NOMO-1 treated with DMSO at 0.1 percent for 48 hours (cell line): ENCODE data around the gene CHRM3.
A peak's percentile ranks its signal among the peaks of the same experiment; 100 is the strongest.
"Not testable (repeated sequence)": the region's sequence is repeated elsewhere in the genome, so short reads cannot be mapped to it uniquely, and the experiment has no call there.

Source experiments
- DNase-seq: peaks from one replicate; lab custom pipeline; 2025; ENCODE audit not compliant: unreplicated experiment; lab: John Stamatoyannopoulos, UW

CHRM3 gene

DNA sequence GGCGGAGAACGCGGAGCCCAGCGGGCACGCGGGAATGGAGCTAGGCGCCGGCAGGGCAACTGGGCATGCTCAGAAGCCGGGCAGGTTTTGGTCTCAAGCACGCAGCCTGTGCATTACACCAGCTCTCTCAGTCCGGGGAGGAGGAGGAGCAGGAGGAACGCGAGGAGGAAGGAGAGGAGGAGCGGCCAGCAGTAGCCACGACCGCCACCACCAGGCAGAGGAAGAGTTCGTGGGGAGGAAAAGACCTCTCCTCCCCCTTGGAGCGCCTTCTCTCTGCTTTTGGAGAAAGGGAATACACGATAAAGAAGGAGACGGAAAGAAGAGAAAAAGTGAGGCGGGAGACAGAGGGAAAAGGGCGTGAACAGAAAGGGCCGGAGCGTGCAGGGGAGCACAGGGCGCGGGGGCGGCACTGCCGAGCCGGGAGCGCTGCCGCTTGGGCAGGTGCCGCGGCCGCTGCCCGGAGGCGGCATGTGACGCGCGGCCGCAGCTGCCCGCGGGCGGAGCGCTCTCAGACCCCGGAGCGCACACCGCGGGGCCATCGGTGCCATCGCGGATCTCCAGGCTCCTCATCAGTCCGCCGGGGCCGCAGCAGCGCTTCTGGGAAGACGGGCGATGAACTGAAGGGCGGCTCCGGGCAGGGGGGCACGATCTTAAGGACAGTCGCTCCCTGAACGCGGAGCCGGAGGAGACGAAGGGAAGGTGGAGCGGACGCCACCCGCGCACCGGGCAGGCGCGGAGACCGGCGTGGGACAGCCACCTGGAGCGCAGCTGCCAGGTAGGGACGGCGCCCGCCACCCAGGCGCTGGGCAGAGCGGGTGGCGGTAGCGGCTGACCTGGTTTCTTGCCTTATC lies at the start of gene CHRM3:
CHRM3 (plus strand) TSS at position 116 of the 851 bp plus-strand sequence. CDS start 520,884 bp downstream, outside the sequence.
- DNase-seq: no peak

DNA sequence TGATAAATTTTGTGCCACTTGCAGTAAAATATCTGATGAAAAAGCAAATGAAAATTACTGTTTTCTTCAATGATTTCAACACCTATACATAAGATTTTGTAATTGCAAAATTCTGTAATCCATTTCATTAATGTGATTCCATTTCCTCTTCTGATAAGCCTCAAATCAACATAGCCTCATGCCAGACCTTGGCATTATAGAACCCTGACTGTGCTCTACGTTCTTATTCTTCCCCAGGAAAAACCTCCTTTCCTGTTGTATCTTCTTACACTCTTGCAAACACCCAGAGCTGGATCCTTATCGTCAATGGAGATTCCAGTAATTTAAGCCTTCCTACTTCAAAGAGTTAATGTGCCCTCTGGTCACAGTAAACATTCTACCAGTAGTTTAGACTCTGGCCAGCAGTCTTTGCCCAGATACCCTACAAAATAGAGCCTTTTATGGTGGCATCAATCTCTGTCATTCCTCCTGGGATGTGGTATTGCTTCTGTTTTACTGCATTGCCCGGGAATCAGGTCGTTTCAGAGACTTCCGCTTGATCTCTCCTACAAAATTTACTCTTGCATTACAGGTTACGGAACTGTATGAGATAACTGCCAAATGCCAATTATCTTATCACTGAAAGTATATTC lies 48.5 kb upstream of the CHRM3 start:
- no peak for DNase-seq

DNA sequence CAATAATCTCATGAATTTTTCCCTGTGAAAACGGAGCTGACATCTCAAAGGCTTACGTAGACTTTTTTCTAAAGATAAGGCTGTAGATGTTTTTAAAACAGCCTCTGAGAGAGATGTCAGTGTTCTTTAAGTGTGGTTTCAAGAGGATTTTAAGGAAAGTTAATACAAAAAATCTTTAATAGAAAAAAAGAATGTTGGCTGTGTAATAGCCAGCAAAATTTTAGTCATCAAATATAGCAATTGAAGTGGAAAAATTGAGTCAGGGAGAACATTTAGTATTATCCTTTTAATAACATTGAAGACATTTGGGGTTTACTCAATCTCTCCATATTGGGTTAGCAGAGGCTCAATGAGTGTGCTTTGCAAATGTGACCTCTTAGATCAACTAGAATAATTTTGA lies 38.6 kb upstream of the CHRM3 start:
- no peak for DNase-seq

DNA sequence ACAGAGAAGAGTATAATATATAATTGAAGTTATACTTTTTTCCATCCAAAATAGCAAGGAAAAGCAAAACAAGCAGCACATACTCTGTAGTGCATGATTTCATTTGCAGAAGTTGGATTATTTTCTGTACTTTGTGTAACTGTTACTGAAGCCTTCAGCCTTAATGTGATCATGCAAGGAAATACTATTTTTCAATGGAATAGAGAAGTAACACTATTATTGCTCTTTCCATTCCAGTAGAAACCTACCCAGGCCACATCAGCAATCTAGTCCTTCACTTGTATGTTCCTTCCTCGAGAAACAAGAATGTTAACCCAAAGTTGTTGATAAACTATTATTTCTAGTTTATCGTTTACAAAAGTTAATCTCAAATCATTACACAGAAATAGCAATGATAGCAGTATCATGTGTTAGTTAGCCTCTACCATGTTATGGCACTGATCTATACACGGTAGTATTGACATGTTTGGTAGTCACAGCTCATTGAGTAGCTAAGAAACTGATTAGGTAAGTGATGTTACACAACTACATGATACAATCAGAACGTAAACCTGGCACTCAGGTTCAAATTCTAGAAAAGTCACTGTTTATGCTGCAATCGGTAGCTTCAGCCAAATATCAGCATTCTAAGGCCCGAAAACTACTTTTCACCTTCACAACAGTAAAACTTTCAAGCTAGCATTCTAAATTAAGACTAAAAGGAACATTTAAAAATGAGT lies 37.6 kb upstream of the CHRM3 start:
- DNase-seq: no peak

DNA sequence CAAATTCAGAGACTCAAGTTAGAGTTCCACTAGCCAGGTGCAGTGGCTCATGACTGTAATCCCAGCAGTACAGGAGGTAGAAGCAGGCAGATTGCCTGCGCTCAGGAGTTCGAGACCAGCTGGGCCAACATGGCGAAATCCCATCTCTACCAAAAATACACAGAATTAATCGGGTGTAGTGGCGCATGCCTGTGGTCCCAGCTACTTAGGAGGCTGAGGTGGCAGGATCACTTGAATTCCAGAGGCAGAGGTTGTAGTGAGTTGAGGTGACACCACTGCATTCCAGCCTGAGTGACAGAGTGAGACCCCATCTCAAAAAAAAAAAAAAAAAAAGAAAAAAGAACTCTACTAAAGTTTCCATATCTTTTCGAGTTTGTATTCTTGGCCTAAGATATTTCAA lies 36.7 kb upstream of the CHRM3 start:
- DNase-seq: no peak

DNA sequence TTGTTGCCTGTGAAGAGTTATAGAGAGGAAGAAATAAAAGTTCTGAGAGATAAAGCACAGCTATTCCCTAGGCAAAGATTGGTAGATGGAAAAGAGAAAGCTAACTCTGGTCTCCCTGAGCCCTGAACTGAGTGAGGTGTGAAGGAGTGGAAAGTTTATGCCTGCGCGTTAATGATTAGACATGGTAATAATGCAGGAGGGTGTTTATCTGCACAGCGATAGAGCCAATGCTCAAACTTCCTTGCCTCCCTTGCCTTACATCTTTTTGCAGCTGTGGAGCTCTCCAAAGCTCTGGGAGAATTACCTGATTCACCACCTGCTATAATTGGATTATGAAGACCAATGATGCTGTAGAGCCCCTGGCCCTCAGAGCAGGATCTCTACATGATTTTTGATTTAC lies 32.8 kb upstream of the CHRM3 start:
- DNase-seq: no peak

DNA sequence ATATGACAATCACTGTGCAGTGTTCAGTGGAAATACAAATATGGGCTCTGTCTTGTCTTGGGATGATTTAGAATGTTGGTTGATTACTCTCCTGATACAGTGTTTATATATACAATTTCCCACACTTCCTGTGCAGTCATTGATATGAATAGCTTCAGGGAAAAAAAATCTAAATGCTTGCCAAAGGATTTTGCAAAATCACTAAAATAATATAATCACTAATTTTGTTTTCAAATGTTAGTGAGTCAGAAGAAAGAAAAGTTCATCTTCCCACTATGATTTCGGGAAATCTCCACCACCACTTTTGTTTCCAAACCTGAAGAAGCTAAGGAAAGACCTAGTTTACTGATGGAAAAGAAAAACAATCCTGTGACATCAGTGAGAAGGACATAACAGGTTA lies 32.1 kb upstream of the CHRM3 start:
- no peak for DNase-seq

DNA sequence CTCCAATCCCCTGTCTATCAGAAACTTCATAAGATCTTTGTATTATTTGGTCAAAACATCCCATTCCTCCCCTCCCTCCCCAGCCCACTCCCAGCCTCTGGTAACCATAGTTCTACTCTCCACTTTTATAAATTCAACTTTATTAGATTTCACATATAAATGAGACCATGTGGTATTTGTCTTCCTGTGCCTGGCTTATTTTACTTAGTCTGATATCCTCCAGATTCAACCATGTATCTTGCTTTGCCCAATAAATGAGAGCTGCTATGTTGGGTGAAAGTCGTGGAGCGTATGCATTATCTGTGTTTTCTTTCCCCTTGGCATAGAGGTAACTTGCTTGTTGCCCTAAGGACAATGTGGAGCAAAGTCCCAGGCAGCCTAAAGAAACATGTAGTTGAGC lies 28.5 kb upstream of the CHRM3 start:
- DNase-seq: no peak

DNA sequence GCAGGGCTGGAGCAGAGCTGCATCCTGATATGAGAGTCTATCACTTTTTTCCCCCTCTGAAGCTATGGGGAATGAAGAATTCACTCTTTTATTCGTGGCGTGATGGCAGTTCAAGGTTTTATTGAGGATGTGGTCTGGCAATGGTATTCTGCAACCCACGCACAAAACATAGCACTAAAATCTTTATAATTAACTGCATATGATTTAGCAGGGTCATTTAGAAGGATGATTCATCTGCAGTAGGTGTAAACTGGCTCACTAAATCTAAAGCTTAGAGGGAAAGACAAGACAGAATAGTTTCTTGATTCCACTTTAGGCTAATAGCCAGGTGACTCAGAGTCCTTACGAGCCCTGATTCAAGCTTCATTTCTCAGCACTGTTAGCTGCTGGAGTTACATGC lies 25.0 kb upstream of the CHRM3 start:
- peak; percentile 53 for DNase-seq

DNA sequence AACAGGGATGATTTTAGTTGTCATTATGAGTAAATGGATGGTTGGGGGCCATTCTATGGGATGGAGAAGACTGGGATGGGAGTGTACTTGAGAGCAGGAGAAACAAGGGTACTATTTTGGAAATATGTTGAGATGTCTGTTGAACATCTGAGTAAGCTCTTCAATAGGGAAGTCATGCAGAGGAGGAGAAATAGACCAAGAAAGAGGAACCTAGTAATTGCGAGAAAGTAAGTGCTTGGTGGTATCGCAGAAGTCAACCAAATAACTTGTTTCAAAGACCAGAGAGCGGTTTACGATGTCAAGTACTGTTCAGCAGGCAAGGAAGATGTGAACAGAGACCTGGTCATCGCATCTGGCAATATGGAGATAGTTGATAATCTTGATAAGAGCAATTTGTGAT lies 22.4 kb upstream of the CHRM3 start:
- peak; percentile 90 for DNase-seq

DNA sequence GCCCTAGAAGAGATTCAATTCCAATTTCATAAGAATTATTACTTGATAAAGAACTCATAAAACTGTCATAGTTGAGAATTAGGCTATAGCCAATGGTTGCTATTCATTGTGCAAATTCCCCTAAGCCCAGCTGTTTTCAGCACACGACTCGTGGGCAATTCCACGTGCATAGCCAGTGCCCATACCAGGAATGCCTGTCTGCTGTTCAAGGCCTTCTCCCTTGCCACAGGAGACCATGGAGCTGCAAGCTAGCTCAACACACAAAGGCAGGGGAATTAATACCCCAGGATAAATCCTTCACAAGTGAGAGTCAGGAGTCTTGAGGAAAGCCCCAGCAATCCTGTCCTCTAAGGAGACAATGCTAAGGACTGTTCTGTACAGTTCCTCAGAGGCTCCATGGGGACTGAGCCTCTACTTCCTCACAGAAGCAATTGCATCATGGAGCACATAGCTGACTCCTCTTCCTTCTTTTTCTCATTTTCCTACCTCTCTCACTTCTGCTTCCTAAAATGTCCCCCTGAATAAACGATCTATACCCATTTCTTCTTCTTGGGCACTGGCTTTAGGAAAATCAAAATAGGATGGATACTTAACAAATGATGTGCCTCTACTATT lies 19.1 kb upstream of the CHRM3 start:
- DNase-seq: peak; percentile 18

DNA sequence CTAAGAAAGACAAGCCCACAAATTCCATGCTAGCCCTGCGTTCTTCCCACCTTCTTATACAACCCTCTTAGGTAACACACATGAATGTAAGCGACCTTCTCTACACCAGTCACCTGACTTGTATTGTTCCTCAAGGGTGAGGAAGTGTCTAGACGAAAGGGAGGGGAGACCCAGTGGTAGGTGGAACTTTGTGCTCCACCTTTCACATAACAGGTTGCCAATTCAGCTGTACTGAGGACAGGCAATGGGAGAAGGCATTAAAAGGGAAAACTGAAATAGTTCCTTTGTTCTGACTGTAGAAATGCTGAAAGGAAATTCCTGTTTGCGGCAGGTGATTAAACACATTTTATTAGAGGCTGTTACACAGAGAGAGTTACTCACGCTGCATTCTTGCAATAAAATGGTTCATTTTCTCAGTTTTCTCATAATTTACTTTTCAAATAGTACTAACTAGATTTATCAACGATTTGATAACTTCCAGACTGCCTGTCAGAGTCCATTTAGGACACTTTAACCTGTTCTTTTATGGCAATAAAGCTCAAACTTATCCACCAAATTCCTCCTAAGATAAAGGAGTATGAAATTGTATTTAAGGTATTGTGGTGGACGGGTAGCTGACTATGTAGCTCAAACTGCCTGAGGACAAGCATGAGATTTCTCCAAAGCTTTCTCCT lies 17.8 kb upstream of the CHRM3 start:
- DNase-seq: no peak

DNA sequence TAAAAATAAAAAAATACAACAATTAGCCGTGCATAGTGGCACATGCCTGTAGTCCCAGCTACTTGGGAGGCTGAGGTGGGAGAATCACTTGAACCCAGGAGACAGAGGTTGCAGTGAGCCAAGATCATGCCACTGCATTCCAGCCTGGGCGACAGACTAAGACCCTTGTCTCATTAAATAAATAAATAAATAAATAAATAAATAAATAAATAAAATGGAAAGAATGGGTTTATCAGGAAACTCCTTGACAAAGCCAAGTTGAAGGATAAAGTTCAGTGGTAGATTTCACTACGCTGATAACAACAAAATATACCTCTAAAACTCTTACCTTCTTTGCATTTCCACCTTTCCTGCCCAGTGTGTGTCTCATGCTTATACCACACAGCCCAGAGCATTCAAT lies 15.5 kb upstream of the CHRM3 start:
- DNase-seq: not testable (repeated sequence)

DNA sequence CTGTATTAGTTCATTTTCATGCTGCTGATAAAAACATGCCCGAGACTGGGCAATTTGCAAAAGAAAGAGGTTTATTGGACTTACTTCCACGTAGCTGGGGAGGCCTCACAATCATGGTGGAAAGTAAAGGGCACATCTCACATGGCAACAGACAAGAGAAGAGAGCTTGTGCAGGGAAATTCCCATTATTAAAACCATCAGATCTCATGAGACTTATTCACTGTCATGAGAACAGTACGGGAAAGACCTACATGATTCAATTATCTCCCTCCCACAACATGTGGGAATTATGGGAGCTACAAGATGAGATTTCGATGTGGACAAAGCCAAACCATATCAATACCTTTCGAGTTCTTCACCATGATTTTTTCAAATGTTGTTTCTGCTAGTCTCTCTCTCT lies 3.7 kb upstream of the CHRM3 start:
- DNase-seq: no peak

DNA sequence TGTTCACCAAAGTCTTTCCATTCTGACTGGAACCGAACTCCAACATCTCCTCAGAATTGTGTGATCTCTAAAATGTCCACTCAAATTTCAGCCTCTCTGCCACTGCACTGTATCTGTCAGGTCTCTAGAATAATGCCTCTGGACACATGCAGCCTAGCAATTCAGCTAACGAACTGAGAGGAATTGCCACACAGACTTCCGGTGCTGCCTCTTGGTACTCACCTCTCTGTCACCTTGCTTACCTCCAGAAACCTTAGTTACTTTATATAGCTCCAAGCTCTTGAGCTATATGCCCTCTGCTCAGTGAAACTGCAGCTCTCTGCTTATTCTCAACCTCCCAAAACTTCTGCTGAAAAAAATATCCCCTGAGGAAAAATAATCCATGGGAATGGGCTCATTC lies 2.7 kb upstream of the CHRM3 start:
- DNase-seq: no peak

DNA sequence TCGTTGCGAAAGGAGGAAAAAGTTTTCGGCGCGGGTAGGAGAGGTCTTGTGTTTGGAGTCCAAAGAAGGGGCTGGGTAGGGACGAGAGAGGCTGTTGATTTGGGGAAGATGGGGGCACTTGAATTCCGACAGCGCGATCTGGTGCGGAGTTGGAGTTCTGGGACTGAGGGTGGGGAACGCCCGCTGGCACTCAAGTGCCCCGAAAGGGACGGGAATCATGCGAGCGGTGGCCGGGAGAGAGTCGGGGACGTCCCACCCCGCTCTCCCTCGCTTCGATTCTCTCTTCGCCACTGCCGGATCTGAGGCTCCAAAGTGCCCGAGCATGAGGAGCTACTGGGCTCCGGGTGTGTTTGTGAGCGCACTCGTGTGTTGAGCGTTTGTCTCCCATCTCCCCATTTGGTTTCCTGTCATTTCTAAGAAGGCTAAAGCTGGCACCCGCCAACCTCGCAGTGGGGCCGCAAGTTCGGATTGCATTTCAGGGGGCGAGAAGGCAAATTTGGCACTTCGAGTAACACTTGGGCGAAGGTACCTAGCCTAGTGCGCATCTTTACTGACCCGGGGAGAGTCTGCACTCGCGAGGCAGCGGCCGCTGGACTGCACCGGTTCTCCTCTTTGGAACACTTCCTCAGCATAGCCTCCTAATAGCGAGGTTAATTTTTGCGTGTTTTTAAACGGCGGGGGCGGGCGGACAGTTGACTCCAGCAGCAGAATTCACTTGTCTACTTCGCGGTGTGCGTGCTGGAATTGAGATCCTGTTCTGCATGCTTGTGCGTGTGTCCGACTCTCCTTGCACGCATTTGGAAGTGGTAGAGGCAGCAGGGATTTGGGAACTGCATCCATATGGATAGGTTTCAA lies 1.2 kb downstream of the CHRM3 start:
- DNase-seq: no peak

DNA sequence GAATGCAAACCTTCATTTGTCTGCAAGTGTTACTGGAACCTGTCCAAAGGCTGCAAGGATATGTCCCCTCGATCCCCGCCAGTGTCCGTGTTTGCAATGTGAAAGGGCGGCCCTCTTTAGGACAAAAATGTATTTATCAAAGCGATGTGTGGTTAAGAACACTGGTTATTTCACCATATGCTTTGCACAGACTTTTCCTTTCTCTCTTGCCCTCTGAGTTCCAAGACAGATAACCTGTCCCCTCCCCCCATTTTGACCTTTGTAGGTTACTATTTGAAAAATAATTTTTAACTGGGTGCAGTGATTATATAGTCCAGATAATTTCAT lies 1.8 kb downstream of the CHRM3 start:
- DNase-seq: no peak

DNA sequence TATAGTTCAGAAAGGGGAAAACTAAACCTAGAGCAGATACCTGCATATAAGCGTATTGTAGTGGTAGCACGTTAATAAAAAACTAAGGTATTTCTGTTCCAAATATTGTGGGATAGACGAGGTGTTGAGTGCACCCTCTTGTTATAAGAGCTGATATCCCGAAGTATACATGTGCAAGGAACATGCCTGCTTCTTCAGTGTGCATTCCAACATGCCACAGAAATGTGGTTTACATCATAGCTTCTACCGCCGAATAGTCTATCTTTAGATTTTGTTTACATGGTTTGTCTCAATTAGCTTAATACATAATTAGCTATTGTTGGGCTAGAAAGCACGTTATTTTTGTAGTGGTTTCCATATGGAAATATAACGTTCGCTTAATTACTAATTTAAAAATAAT lies 2.2 kb downstream of the CHRM3 start:
- DNase-seq: no peak

DNA sequence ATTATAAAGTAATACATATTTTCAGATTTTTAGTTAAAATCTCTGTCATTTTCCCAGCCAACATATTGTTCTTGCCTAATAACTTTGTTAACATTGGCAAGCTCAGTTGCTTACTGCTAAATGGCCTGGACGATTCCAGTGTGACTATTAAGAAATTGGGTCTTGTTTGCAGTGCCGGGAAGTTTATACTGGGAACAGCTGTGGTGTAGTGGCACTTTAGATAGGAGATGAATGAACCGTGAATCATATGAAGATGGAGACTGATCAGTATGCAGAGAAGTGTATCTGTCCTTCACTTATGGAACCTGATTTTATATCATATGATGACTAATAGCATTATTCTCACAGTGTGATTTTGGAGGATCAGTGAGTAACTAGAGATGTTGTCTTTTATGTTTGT lies 3.3 kb downstream of the CHRM3 start:
- no peak for DNase-seq

DNA sequence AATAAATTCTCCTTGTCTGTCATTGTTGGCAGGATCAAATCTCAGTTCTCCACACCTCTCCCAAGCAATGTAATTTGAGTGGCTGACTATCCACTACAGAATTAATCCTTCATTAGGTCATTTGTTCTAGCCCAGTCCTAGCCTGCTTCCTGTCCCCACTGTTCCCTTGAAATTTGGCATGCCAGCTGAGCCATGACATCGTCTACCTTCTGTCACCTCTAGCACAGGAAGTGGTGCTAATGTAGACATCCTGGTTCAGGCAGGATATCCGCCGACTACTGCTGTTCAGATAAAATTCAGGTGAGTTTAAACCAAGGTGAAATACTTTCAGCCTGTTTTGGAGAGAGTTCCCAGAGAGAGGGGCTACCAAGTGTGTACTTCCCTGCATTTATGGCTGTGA lies 5.9 kb downstream of the CHRM3 start:
- DNase-seq: no peak
